HEK293 (cell line): ENCODE data around the gene MLPH.

Source experiments
- CTCF ChIA-PET: fragments of 350-600 bp; formaldehyde crosslinking; extraction: SDS; loops from one replicate; lab custom pipeline; 2021; ENCODE audit warnings: antibody characterized with exemption; lab: Yijun Ruan, JAX
- POLR2A ChIA-PET: fragments of 300-600 bp; formaldehyde crosslinking; extraction: SDS; loops from one replicate; lab custom pipeline; 2020; ENCODE audit warnings: antibody characterized with exemption, inconsistent platforms; lab: Yijun Ruan, JAX
- H3K27ac ChIP-seq: fragments of 200-500 bp; sonication (Bioruptor generic); 2 replicates; pipeline ENCODE4 v1.5.1; 2014; ENCODE audit warnings: low read depth, low read length, control low read depth, inconsistent platforms; ENCODE audit errors: extremely low read depth
- H3K36me3 ChIP-seq, 2 experiments: fragments of 200-500 bp in 1 of 2; sonication (Bioruptor generic) in 1 of 2; 1 replicate in 1 of 2; 2 replicates in 1 of 2; pipeline ENCODE4 v1.5.1; 2014 to 2017; ENCODE audit warnings: inconsistent platforms in 2 of 2, low read length in 2 of 2; ENCODE audit not compliant: control insufficient read depth in 2 of 2, insufficient read depth in 1 of 2
- H3K4me1 ChIP-seq: fragments of 200-500 bp; sonication (Bioruptor generic); 2 replicates; pipeline ENCODE4 v1.5.1; 2014; ENCODE audit warnings: mild to moderate bottlenecking, low read length, inconsistent platforms; ENCODE audit not compliant: control insufficient read depth, insufficient read depth
- H3K4me3 ChIP-seq: 2 replicates; pipeline ENCODE4 v1.5.1; 2011; ENCODE audit warnings: low read depth, mild to moderate bottlenecking, control low read depth, low read length, moderate library complexity
- H3K9me3 ChIP-seq: fragments of 200-500 bp; sonication (Bioruptor generic); 2 replicates; pipeline ENCODE4 v1.5.1; 2014; ENCODE audit warnings: low read depth, low read length, inconsistent platforms; ENCODE audit not compliant: control insufficient read depth, insufficient read depth
- EGR2 ChIP-seq: fragments of 450-650 bp; formaldehyde crosslinking; IDR thresholded peaks from 2 replicates; pipeline ENCODE4 v1.5.1; 2016; ENCODE audit warnings: low read depth, missing biosample characterization, missing genetic modification characterization
- HOXD13 ChIP-seq: sonication (generic); formaldehyde crosslinking; IDR thresholded peaks from 2 replicates; pipeline ENCODE4 v1.8.0; 2022; ENCODE audit warnings: missing genetic modification reagents, borderline replicate concordance
- KLF1 ChIP-seq: fragments of 450-650 bp; formaldehyde crosslinking; IDR thresholded peaks from 2 replicates; pipeline ENCODE4 v1.5.1; 2016; ENCODE audit warnings: missing biosample characterization, missing genetic modification characterization
- PRDM10 ChIP-seq: fragments of 450-650 bp; formaldehyde crosslinking; IDR thresholded peaks from 2 replicates; pipeline ENCODE4 v1.5.1; 2016; ENCODE audit warnings: missing biosample characterization, missing genetic modification characterization
- SCRT1 ChIP-seq: fragments of 450-650 bp; formaldehyde crosslinking; IDR thresholded peaks from 2 replicates; pipeline ENCODE4 v1.5.1; 2016; ENCODE audit warnings: missing biosample characterization, missing genetic modification characterization, borderline replicate concordance
- SETDB1 ChIP-seq: IDR thresholded peaks from one replicate; pipeline ENCODE4 v1.6.1; 2017; ENCODE audit warnings: mild to moderate bottlenecking, low read length, moderate library complexity, mixed read lengths; ENCODE audit not compliant: insufficient read length
- TRIM28 ChIP-seq: IDR thresholded peaks from 2 replicates; pipeline ENCODE4 v1.6.1; 2011; ENCODE audit warnings: low read length, control low read depth, borderline replicate concordance
- ZBTB49 ChIP-seq: fragments of 450-650 bp; formaldehyde crosslinking; IDR thresholded peaks from 2 replicates; pipeline ENCODE4 v1.5.1; 2016; ENCODE audit warnings: missing biosample characterization, missing genetic modification characterization, low read depth
- ZFP3 ChIP-seq: fragments of 450-650 bp; formaldehyde crosslinking; IDR thresholded peaks from 2 replicates; pipeline ENCODE4 v1.5.1; 2016; ENCODE audit warnings: low read depth, missing biosample characterization, missing genetic modification characterization
- ZNF16 ChIP-seq: fragments of 450-650 bp; formaldehyde crosslinking; IDR thresholded peaks from 2 replicates; pipeline ENCODE4 v1.5.1; 2016; ENCODE audit warnings: low read depth, missing biosample characterization, missing genetic modification characterization
- ZNF239 ChIP-seq: fragments of 450-650 bp; formaldehyde crosslinking; IDR thresholded peaks from 2 replicates; pipeline ENCODE4 v1.5.1; 2016; ENCODE audit warnings: missing biosample characterization, missing genetic modification characterization
- ZNF311 ChIP-seq: fragments of 450-650 bp; formaldehyde crosslinking; IDR thresholded peaks from 2 replicates; pipeline ENCODE4 v1.5.1; 2017; ENCODE audit warnings: missing biosample characterization, missing genetic modification characterization, borderline replicate concordance
- ZNF335 ChIP-seq: fragments of 450-650 bp; formaldehyde crosslinking; conservative IDR thresholded peaks from 2 replicates; pipeline ENCODE4 v1.5.1; 2016; ENCODE audit warnings: missing biosample characterization, missing genetic modification characterization
- ZNF426 ChIP-seq: fragments of 450-650 bp; formaldehyde crosslinking; IDR thresholded peaks from 2 replicates; pipeline ENCODE4 v1.5.1; 2017; ENCODE audit warnings: missing biosample characterization, missing genetic modification characterization, mild to moderate bottlenecking, inconsistent platforms, moderate library complexity
- ZNF585B ChIP-seq: fragments of 450-650 bp; formaldehyde crosslinking; IDR thresholded peaks from 2 replicates; pipeline ENCODE4 v1.5.1; 2016; ENCODE audit warnings: missing biosample characterization, missing genetic modification characterization
- ZNF660 ChIP-seq: fragments of 450-650 bp; IDR thresholded peaks from 2 replicates; pipeline ENCODE4 v1.5.1; 2018; ENCODE audit warnings: missing biosample characterization, mild to moderate bottlenecking, missing genetic modification characterization
- ZNF768 ChIP-seq: fragments of 450-650 bp; formaldehyde crosslinking; IDR thresholded peaks from 2 replicates; pipeline ENCODE4 v1.5.1; 2018; ENCODE audit warnings: missing biosample characterization, mild to moderate bottlenecking, missing genetic modification characterization
- ZSCAN16 ChIP-seq: fragments of 450-650 bp; formaldehyde crosslinking; IDR thresholded peaks from 2 replicates; pipeline ENCODE4 v1.5.1; 2016; ENCODE audit warnings: missing biosample characterization, missing genetic modification characterization
- TF ChIP-seq, protein P1 (sequence below): fragments of 450-650 bp; formaldehyde crosslinking; IDR thresholded peaks from 2 replicates; pipeline ENCODE4; 2016; ENCODE audit warnings: missing biosample characterization, missing genetic modification characterization

Gene MLPH

GRCh38 chr2:237529452-237530402 lies 42.7 kb downstream of the MLPH start (continued):
- no peak for TF ChIP-seq ZSCAN16 (tag by site-specific recombination)

DNA sequence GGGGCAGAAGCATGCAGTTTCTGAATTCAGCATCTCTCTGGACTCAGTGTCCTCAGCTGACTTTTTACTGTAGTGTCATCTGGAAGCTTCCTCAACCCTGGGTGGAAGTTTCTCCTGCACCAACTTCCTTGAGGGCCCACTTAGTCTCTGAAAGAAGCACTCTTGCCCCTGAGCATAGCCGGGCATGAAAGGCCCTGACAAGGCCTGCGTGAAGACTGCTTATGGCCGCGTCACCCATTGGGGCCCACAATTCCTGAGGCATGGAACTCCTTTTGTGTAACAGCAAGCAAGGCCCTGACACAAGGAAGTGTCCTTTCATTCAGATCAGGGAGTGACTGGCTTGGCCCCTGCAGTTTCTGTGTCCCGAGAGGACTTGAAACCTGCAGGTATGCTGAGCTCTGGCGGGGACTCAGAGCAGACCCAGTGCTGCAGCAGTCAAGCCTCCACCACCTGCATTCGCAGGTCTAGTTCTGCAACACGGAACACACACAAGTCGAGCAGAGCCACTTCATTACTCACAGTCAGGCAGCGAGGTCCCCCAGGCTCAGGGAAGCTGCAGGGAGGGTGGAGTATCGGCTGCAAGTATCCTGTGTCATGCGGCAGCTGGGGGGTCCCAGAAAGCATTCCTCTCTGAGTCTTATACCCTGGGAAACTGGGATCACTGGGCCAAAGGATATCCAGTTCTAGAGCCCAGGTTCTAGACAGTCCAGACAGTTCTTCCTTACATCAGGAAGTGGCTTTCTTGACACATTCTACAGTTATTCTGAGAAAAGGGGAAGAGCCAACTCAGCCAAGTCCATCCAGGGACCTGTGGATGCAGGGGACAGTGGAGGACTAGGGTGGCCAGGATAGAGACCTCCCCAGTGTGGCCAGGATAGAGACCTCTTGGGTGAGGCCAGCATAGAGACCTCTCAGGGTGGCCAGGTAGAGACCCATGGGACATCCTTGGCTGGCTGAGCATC lies 43.7 kb downstream of the MLPH start:
- Histone ChIP-seq H3K9me3 (no peaks in the 10 kb centered on the region), H3K4me1 (no peaks in the 10 kb centered on the region), H3K27ac (no peak overlapping the region)
- POLR2A ChIA-PET: no interaction called here
- TF ChIP-seq ZNF239 (tag by site-specific recombination): peak; percentile 93
- TF ChIP-seq HOXD13 (CRISPR knock-in tag): no peak
- TF ChIP-seq, all 188 proteins: peak for 1
- no peak overlapping the region for H3K4me3 ChIP-seq
- H3K36me3 ChIP-seq: no peaks in the 10 kb centered on the region
- CTCF ChIA-PET: interaction anchor here (0.6 to 4.0 kb wide), 5 partner anchors 18 to 120 kb away, joined by 3 to 31 read pairs (median 3); no protein-coding TSS in a partner anchor

- Histone ChIP-seq H3K27ac (no peak overlapping the region), H3K4me3 (no peak overlapping the region), H3K36me3 (no peaks in the 10 kb centered on the region), H3K9me3 (no peaks in the 10 kb centered on the region), H3K4me1 (no peaks in the 10 kb centered on the region)
- TF ChIP-seq EGR2 (tag by site-specific recombination): no peak
- no peak for TF ChIP-seq KLF1 (tag by site-specific recombination)
- TF ChIP-seq ZNF585B (tag by site-specific recombination): no peak
- TF ChIP-seq ZNF335 (tag by site-specific recombination): no peak
- CTCF ChIA-PET: interaction anchor here (0.6 to 4.0 kb wide), 6 partner anchors 8 to 411 kb away, joined by 3 to 31 read pairs (median 3); no protein-coding TSS in a partner anchor
- POLR2A ChIA-PET: no interaction called here
These were observed 45.1 kb downstream of the MLPH start for GRCh38 chr2:237532160-237532559.

GRCh38 chr2:237533668-237534161 lies 46.7 kb downstream of the MLPH start:
- H3K4me1 ChIP-seq: no peaks in the 10 kb centered on the region
- CTCF ChIA-PET: interaction anchor here (0.6 to 4.0 kb wide), 4 partner anchors 21 to 279 kb away, joined by 3 to 31 read pairs (median 10); no protein-coding TSS in a partner anchor
- H3K27ac ChIP-seq: no peak overlapping the region
- no peaks in the 10 kb centered on the region for H3K9me3 ChIP-seq
- H3K36me3 ChIP-seq: no peaks in the 10 kb centered on the region
- no peak overlapping the region for H3K4me3 ChIP-seq
- POLR2A ChIA-PET: no interaction called here
- TF ChIP-seq, protein P1, sequence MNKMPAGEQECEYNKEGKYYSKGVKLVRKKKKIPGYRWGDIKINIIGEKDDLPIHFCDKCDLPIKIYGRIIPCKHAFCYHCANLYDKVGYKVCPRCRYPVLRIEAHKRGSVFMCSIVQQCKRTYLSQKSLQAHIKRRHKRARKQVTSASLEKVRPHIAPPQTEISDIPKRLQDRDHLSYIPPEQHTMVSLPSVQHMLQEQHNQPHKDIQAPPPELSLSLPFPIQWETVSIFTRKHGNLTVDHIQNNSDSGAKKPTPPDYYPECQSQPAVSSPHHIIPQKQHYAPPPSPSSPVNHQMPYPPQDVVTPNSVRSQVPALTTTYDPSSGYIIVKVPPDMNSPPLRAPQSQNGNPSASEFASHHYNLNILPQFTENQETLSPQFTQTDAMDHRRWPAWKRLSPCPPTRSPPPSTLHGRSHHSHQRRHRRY (tag by site-specific recombination): no peak
- no peak for TF ChIP-seq ZNF16
- no peak for TF ChIP-seq SCRT1 (tag by site-specific recombination)
- TF ChIP-seq ZFP3 (tag by site-specific recombination): no peak
- TF ChIP-seq ZNF660 (tag by site-specific recombination): no peak
- TF ChIP-seq ZNF335 (tag by site-specific recombination): no peak
- TF ChIP-seq ZNF768 (tag by site-specific recombination): no peak
- TF ChIP-seq ZNF426 (tag by site-specific recombination): no peak
- no peak for TF ChIP-seq PRDM10 (tag by site-specific recombination)
- no peak for TF ChIP-seq ZNF311 (tag by site-specific recombination)
- no peak for TF ChIP-seq ZBTB49 (tag by site-specific recombination)
- TF ChIP-seq TRIM28: no peak
- no peak for TF ChIP-seq SETDB1
